Esophagus muscularis mucosa (tissue), 3 donors: ENCODE measurements around the gene PBXIP1.

Experiments
- POLR2AphosphoS5 ChIP-seq, 2 donors: sonication (generic); formaldehyde crosslinking; IDR thresholded peaks; one replicate each; pipeline ENCODE4 v1.6.1; 2017; ENCODE audit warnings: antibody characterized with exemption in 2 of 2
- TF ChIP-seq, protein P1 (sequence below), 3 experiments: fragments of 200-600 bp in 2 of 3; fragments of 450-650 bp in 1 of 3; sonication (generic) in 2 of 3; IDR thresholded peaks; one replicate each; pipeline ENCODE4 v1.5.1; 2017 to 2019; ENCODE audit warnings: antibody characterized with exemption in 3 of 3, mild to moderate bottlenecking in 2 of 3, moderate library complexity in 1 of 3

DNA sequence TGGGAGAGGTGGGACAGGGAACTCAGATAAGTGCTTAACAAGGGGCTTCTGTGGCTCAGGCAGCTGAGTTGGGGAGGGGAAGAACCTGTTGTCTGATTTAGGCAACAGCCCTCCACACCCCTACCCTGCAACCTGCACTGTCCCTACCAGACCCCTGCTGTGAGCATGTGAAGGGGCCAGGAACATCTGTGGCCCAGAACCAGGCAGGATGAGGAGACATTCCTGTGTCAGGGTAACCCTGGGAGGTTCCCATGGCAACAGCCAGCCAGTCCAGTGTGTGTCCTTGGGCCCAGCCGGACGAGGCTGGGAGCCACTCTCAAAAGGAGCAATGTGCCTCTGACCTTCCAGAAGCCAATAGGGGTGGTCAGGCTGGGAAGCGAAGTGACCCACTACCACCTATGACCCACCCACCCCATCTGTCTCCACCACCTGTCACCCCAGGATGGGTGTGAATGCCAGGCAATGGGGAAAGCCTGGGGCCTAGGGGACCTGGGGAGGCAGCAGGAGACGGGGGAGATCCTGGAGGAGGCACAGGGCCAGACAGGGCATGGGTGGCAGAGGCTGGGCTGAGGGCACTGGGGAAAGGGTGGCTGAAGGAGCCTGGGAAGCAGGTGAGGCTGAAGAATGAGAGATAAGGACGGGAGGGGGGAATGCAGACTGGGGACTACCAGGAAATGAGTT, 14.4 kb downstream of the PBXIP1 start:
- no peak for TF ChIP-seq POLR2AphosphoS5 (IDR thresholded peaks at IDR 0.05)
- TF ChIP-seq, protein P1, sequence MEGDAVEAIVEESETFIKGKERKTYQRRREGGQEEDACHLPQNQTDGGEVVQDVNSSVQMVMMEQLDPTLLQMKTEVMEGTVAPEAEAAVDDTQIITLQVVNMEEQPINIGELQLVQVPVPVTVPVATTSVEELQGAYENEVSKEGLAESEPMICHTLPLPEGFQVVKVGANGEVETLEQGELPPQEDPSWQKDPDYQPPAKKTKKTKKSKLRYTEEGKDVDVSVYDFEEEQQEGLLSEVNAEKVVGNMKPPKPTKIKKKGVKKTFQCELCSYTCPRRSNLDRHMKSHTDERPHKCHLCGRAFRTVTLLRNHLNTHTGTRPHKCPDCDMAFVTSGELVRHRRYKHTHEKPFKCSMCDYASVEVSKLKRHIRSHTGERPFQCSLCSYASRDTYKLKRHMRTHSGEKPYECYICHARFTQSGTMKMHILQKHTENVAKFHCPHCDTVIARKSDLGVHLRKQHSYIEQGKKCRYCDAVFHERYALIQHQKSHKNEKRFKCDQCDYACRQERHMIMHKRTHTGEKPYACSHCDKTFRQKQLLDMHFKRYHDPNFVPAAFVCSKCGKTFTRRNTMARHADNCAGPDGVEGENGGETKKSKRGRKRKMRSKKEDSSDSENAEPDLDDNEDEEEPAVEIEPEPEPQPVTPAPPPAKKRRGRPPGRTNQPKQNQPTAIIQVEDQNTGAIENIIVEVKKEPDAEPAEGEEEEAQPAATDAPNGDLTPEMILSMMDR (IDR thresholded peaks at IDR 0.05) = no peak
